IPS-NIHi7 (cell line): ENCODE measurements around the gene DACH1.
A peak's percentile ranks its signal among the peaks of the same experiment; 100 is the strongest.

Source experiments
- DNase-seq: peaks from one replicate; pipeline ENCODE4 v3.0.0; 2012; ENCODE audit warnings: mixed read lengths; ENCODE audit errors: extremely low spot score

The DACH1 gene

DNA sequence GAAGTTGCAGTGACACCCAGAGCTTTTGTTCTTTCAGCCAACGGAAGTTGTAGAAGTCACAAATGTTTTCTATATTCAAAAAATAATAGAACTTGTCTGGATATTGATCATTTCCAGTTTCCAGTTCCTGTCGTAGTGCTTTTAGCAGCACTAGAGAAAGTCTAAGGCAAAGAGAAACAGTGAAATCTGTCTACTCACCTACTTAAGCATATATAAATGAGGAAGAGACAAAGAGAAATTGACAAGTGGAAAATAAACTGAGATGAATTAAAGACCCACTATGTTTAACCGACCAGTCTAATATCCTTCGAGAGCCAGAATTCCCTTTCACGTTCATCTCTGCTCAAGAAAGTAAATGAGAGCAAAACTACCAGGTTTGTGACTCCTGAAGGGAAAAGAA is 36.7 kb downstream of the DACH1 start:
- DNase-seq = no peak

GRCh38 chr13:71829547-71829946 is 37.5 kb downstream of the DACH1 start:
- DNase-seq = no peak

DNA sequence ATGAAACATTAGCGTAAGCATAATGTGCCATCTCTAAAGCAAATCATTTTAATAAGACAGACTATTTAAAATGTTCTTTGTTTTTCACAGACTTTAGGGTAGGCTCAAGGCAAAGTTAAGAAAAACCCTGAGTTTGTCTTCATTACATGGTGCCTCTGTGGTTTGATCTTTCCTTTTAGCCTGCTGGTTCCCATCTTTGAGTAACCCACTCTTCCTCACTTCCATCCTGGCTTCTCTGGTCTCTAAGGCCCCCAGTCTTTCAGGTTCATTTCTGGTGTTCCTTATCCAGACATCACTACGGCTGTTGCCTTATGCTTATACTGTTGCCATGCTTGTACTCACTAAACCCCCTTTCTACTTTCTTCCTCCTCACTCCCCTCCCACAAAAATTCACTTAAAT is 38.4 kb downstream of the DACH1 start:
- DNase-seq = no peak

GRCh38 chr13:71828117-71828516 is 38.9 kb downstream of the DACH1 start:
- DNase-seq = no peak

DNA sequence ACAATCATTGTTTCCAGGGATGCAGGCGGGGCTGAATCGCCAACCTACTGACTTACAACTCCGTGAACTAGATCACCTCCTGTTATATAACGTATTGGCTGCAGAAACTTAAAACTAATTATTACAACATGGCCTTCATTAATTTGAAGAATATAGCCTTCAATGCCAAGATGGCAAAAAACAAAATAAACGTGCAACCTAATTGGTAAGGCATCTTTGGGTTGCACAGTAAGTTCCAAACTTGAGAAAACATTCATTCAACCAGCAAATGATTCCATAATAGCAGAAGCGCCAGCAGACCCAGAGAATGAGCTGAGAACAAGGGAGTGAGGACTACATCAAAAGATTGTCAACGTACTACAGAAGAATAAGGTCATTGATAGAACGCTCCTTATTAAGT is 39.8 kb downstream of the DACH1 start:
- DNase-seq = no peak

GRCh38 chr13:71820699-71821098 is 46.3 kb downstream of the DACH1 start:
- no peak for DNase-seq

DNA sequence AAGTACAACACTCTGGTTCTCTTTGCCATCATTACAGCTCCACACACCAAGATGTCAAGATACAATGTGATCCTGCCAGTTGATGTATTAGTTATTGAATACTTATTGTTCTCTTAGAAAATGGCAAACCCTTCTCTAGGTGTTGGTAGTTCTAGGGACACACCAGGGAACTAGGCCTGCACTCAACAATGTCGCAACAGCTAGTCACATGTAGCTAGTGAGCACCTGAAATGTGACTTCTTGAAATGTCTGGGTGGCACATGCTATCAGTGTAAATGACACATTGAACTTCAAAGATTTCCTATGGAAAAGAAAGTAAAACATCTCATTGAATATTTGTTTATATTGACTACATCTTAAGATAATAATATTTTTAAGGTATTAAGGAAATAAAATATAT is 49.7 kb downstream of the DACH1 start:
- DNase-seq = no peak

DNA sequence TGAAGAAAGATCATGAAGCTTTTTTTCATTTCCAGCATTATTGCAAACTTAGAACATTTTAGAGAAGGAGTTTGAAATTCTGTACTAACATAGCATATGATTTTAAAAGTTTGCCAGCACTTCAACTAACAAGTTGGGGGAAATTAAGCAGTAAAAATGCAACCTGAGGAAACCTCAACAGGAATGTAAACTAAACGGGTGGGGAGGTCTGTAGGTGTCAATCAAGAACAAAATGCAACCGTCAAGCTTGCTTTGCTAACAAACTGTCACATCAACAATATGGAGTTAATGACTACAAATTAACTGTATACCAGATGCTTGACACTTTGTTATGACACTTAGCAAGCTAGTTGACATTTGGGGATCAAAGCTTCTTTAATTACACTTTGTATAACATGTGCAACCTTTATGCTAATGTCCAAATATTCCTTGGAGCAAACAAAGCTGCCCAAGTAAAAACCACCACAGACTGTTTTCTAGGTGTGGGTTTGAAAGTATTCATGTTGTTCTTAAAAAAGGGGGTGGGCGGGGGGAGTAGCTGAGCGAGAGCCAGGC is 52.1 kb downstream of the DACH1 start:
- DNase-seq = no peak

DNA sequence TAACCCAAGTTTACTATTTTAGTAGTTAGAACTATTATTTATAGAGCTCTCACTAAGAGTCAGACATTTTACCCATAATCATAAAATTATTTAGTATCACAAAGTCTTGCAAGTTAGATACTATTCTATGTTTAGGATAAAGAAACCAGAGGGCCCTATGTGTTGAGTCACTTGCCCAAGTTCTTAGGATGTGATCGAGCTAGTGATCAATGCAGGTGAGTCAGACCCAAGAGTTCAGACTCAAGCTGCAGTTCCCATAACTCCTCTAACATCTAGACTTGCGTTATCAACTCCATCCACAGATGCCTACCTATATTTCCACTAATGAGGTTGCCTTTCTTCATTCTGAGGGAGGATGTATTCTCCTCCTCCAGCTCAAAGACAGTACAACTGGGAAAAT is 53.8 kb downstream of the DACH1 start:
- no peak for DNase-seq

- DNase-seq = no peak
These were observed 55.7 kb downstream of the DACH1 start for GRCh38 chr13:71811344-71811743.

GRCh38 chr13:71808708-71809107 is 58.3 kb downstream of the DACH1 start:
- no peak for DNase-seq

DNA sequence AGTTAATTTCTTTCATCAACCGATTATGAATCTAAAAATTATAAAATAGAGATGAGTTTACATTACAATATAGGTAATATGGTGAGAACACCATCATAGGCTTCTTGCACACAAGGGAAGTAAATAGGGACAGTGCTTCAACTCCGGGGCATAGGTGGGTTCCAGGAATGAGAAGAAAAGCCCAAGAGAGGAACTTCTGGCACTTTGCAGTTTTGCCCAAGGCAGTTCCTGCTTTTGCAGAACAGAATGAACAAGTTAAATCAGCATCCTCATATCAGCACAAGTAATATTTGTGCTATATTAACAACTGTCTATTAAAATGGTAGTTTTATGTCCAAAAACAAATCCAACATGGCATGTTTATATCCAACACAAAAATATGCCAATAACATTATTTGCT is 60.1 kb downstream of the DACH1 start:
- DNase-seq = no peak

DNA sequence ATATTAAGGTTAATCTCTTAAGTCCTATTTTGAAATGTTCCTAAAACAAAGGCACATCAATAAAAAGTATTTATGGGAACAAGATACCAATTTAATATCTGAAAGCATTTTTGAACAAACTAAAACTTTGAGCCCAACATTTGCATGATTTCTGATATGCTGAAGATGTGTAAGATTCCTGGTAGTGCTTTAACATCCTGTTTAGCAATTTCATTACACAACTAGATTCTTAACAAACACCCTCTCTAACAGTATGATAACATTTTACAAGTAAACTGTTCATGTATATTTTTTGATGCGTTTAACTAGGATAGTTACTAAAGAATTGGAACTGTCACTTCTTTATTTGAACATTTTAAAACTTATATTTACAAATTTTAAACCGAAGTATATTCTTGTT is 63.9 kb downstream of the DACH1 start:
- no peak for DNase-seq

- no peak for DNase-seq
These were observed 65.2 kb downstream of the DACH1 start for GRCh38 chr13:71801781-71802180.

DNA sequence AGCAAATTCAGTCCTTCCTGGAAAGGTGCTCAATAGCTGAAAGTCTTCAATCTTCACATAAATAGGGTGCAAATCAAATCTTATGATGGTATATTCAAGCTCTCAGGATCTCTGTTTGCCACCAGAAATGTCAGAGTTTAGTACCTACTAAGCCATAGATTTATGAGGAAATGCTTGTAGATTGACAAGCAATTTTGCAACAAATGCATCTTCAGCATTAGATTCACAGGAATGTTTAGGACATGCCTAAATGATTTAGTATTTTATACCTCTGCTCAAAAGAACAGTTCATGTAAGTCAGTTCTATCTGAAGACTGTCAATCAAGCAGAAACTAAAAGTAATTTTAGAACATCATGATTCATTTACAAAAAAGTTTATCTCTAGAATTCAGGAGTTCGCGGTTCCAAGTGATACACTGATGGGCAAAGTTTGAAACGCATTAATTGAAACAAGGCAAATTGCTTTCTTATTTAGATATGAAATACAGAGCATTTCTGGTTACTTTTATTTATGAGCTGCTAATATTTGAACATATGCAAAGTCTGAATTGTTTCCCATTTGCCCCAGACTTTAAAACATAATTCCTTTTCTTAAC is 65.7 kb downstream of the DACH1 start:
- no peak for DNase-seq

- no peak for DNase-seq
These were observed 67.7 kb downstream of the DACH1 start for GRCh38 chr13:71799324-71799723.

DNA sequence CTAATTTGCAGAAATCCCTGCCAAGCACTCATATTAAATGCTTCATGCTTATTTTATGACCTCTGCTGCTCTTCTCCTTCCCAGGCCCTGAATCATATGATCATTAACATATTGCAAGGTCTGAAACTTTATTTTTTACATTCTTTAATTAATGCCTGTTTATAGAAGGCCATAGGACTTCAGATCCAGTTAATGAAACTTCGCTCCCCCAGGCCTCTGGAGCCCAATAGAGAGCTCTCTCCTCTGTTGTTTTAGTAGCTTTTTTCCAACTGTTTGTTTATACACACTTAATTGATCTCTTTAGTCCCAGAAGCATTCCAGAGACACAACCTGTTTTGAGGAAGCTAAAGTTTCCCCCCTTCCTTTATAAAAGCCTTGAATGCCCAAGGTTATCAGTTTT is 68.3 kb downstream of the DACH1 start:
- DNase-seq = no peak

DNA sequence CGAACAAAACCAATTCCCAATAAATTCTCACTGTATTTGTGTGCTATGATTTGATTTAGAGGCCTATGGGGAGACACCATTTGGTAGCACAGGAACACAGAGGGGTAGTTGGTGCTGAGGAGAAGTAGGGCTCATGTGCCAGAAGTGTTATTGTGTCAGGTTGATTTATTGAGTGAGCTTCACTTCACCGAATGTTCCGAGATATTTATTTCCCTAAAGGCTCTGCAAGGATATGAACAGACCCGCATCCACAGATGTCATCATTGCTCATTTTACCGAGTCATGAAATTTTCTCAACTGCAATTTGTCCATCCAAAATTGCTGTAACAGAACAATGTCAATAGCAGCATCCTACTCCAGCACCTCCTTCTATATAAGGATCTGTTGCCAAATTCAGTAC is 69.5 kb downstream of the DACH1 start:
- DNase-seq = no peak

DNA sequence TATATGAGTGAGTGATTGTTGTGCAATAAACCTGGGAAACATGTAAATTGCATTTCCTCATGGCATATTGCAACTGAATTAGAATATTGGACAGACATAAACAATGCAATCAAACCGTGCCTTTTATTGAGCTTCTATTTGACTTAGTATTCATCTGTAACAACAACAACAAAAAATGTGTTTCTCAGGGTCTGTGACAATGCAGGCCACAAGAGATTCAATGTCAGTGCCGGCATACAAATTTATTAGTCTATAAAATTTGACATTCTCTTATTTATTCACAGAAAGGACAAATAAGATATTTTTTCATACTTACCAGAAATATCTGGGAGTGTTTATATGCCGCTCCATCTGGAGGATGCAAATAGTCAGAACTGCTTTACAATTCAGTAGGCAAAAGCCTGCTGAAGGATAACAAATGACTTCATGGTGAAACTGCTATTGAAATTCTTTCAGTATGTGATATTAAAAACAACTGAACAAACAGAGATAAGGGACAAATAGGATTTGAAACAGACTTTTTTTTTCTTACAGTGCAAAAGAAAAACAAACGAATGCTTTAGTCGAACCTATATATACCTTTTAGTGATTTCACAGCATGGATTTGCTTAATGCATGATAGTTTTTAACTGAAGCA is 77.2 kb downstream of the DACH1 start:
- no peak for DNase-seq

DNA sequence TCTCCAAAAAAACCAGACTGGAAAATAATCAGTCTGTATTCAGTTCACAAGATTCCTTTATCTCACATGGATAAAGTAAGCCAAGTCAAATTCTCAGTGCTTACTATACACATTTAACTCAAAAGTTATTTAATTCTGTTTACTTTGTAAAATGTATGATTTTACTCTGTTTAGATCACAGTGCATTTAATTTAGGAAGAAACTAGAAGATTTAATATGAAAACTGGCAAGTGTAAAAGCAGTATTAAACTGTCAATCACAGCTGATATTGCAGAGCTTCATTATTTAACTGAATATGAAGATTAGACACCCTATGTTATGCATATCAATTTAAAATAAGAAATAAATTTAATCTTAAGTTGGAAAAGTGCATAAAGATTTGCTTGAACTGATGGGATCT is 78.0 kb downstream of the DACH1 start:
- DNase-seq = no peak

DNA sequence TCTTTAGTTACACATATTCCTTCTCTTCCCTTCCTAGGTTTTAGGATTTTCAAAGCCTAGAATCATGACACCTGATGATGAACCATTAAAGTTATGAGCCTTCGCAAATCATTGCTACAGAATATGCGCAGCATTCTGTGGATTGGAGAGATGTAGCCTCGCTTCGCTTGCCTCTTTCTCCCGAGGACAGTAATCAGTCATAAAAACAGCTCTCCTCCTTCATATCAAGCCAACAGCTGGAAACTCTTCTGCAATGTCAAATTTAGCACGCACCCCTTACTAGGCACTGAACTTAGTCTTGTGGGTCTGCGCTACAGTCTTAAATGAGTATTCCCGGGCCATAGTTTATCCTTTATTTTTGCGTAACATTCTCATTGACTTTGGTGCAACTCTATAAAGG is 79.6 kb downstream of the DACH1 start:
- no peak for DNase-seq

DNA sequence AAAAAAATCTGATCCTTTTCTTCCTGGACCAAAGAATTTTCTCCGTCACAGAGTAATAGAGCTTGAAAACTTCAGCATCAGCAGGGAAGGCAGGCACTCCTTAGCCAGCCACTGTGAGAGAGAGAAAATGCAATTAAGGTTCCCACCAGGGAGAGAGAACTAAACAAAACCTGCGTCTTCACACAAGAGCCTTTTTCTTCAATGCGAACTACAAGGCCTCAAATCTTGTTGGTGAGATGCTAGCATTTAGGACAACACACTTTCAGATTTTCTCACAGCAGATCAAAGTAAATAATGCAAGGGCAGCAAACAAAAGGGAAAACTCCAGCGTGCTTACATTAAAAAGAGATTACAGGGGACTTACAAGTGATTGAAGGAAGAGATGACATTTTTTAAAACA is 80.1 kb downstream of the DACH1 start:
- DNase-seq = peak; percentile 14

DNA sequence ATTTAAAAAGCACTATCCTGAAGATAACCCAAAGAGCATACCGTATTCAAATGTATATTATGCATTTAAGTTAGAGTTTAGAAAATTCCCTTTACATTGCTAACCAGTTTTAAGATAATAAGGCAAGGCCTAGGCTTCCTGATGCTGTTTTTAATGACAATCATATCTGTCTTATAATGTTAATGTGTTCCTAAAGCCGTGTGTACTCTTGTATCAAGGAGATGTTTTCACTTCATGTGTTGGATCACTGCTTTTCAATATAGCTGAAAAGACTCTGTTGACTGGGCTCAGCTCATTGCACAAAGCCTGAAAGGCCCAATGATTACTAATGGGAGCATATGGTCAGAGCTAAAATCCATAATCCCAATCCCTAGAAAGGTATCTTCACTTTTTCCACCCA is 81.6 kb downstream of the DACH1 start:
- no peak for DNase-seq

- no peak for DNase-seq
These were observed 86.5 kb downstream of the DACH1 start for GRCh38 chr13:71780546-71780945.
